GM18507 (cell line): Measurements from ENCODE around the gene VAT1L.

Experiments used
- DNase-seq: peaks from one replicate; pipeline ENCODE4 v3.0.0; 2011; ENCODE audit warnings: low read depth; ENCODE audit not compliant: insufficient read length; ENCODE audit errors: extremely low spot score
- FAIRE-seq: peaks from 2 replicates; lab custom pipeline; 2011; peaks lifted over from hg19 to GRCh38; lab: Jason Lieb, UNC

The VAT1L gene

GRCh38 chr16:77896415-77897128, 108.2 kb downstream of the VAT1L start:
- DNase-seq (no peak), FAIRE-seq (no peak)

GRCh38 chr16:77897129-77897437, 108.7 kb downstream of the VAT1L start:
- DNase-seq (no peak), FAIRE-seq (no peak)

- no peak for FAIRE-seq
Observed at GRCh38 chr16:77897831-77898605, 109.7 kb downstream of the VAT1L start.

GRCh38 chr16:77898671-77899211, 110.4 kb downstream of the VAT1L start:
- FAIRE-seq (no peak), DNase-seq (no peak)

More at GRCh38 chr16:77897831-77898605, 109.7 kb downstream of the VAT1L start:
- DNase-seq = no peak

GRCh38 chr16:77899416-77899815, 111.1 kb downstream of the VAT1L start:
- DNase-seq (no peak), FAIRE-seq (no peak)

- DNase-seq (no peak), FAIRE-seq (no peak)
Observed at GRCh38 chr16:77905374-77905920, 117.1 kb downstream of the VAT1L start.

GRCh38 chr16:77910021-77910420, 121.7 kb downstream of the VAT1L start:
- DNase-seq (no peak), FAIRE-seq (no peak)

GRCh38 chr16:77912617-77913016, 124.3 kb downstream of the VAT1L start:
- no peak for FAIRE-seq
- DNase-seq = no peak

GRCh38 chr16:77913738-77914253, 125.4 kb downstream of the VAT1L start:
- DNase-seq (no peak), FAIRE-seq (no peak)

- FAIRE-seq (no peak), DNase-seq (no peak)
Observed at GRCh38 chr16:77916111-77916510, 127.7 kb downstream of the VAT1L start.

- FAIRE-seq (no peak), DNase-seq (no peak)
Observed at GRCh38 chr16:77917971-77918370, 129.6 kb downstream of the VAT1L start.

GRCh38 chr16:77918809-77919707, 130.7 kb downstream of the VAT1L start:
- DNase-seq (no peak), FAIRE-seq (no peak)

- DNase-seq = no peak
- FAIRE-seq = no peak
Observed at GRCh38 chr16:77919761-77920415, 131.5 kb downstream of the VAT1L start.

GRCh38 chr16:77920984-77921383, 132.6 kb downstream of the VAT1L start:
- FAIRE-seq = no peak
- DNase-seq = no peak

GRCh38 chr16:77922228-77922754, 133.9 kb downstream of the VAT1L start:
- no peak for FAIRE-seq

GRCh38 chr16:77925531-77925930, 137.2 kb downstream of the VAT1L start:
- FAIRE-seq (no peak), DNase-seq (no peak)

More at GRCh38 chr16:77922228-77922754, 133.9 kb downstream of the VAT1L start:
- DNase-seq = no peak

GRCh38 chr16:77928096-77928495, 139.7 kb downstream of the VAT1L start:
- FAIRE-seq (no peak), DNase-seq (no peak)

GRCh38 chr16:77929004-77929403, 140.6 kb downstream of the VAT1L start:
- DNase-seq (no peak), FAIRE-seq (no peak)

GRCh38 chr16:77931058-77931457, 142.7 kb downstream of the VAT1L start:
- no peak for FAIRE-seq
- no peak for DNase-seq
